Kasumi-1 (cell line): Measurements from ENCODE around the gene NRP2.

Experiments used
- DNase-seq, 2 experiments: peaks; one replicate each; lab custom pipeline; 2025; lab: John Stamatoyannopoulos, UW

NRP2 gene

DNA sequence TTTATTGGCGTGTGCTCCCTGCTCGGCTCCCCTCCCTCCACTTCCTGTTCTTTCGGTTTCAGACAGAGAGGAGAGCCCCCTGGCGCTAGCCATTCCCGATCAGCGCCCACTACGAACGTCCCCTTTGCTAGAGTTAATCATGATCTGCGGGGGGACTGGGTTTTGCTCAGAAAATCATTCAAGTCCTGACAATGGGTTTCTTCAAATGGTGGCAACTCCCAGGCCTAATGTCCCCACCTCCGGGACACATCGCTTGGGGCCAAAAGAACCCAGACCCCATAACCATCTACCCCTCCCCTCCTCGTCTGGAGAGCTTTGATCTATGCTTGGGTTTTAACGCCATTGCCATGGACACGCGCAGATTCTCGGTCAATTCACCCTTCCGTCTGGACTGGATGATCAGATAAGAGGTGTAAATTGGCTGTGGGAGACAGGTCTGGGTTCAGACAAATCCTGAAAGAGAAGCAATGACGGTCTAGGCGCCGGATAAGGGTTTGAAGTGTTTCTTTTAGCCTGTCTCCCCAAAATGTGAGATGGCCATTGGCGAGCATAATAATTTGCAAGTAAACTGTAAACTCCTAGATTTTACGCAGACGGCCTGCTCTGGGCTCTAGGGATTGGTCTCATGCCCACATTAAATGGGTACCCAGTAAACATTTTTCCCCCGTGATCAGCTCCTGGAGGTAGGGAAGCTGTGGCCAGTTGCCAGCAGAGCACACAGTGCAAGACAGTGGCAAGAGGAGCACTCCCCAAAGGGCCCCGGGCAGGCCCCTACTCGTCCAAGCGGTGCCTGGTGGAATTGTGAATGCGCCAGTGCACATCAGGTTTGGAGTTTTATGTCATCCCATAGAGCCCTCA lies 4.7 kb downstream of the NRP2 start:
- no peak for DNase-seq

DNA sequence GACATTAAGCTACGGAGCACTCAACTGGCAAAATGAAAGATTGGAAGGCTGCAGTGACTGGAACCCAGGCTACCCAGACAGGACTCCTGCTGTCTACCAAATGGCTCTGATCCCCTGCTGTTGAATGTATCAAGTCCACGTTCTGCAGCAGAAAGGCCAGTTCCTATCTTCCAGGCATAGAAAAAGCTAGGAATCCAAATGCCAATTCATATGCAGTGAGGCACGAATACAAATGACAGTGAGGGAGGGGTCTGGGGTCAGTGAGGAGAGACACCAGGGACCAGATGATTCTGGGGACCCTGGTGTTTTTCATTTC lies 5.3 kb downstream of the NRP2 start:
- no peak for DNase-seq

DNA sequence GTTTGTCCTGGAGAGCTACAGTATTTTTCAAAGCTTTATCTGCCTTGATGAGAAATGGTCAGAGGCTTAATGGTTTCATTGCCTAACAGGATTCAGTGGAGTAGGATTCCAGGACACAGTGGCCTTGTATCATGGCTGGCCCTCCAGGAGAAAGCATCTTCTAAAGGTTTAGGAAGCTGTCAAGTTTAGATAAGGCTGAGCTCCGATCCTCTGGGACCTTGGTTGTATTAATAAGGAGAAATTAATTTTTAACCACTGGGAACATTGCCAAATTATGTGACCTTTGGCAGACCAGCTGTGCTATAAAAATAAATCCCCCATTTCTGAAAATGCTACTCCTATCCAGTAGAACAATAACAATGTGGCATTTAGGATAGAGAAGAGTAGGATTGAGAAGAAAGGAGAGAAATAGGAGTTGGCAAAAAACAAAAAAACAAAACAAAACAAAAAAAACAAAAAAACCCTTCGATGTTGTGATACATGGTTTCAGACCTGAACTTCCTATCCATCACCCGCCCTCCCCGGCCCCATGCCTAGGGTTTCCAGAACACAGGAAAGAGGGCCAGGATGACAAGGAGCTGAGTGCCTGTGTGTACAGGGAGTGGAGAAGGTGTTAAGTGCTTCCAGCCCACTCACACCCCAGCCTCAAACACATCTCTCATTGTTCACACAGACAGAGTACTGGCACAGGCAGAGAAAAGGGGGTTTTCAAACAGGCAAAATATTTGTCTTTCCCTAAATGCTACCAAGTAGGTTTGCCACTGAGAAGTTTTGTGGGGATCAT lies 6.3 kb downstream of the NRP2 start:
- DNase-seq = no peak

DNA sequence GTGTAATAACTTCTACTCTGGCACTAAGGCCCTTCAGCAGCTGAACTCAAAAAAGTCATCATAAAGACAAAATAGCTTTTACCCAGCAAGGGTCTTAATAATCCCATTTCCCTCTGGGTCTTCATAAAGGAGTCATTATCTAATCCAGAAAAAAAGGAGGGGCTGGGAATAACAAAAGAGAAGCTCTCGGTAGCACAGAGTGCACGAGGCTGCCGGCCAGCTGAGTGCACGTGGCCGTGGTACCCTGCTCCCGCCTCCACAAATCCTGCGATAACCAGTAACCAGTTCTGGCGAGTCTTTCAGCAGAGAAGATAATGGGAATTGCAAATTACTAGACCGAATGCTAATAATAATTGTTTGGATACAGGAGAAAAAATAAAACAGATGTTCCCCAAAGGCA lies 7.5 kb downstream of the NRP2 start:
- DNase-seq = no peak

DNA sequence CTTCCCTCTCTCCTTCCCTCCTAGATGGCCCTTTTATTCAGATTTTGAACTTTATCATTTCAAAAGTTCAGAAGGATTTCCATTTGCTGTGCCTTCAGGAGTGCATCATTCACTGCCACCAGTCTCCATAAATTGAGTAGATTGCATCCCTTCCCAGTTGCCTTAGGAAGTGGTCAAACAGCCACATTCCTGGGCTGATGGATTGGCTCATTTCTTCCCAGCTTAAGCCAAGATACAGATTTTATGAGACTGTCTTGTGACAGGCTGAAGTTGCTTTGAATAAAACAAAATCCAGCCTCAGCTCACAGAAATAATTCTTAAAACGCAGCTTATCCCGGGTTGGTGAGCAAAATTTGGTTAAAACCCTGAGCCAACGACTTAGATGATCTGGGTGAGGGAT lies 9.8 kb downstream of the NRP2 start:
- DNase-seq = no peak

DNA sequence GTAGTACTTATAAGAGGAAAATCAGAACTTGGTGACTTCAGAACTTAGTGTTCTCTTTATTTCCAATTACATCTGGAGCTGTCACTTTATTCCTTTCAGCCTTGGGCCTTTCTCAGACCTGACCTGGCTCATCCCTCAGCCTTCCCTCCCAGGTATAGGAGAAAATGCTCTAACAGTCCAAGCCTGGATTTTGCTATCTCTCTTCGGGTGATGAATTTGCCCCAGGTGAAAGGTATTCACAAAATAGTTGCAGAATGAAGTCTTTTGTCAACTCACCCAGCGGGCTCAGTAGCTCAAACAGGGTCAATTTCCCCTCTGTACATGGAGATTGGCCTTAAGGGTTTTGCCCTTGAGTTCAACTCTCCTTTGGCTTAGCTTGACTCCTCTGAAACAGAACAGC lies 12.0 kb downstream of the NRP2 start:
- DNase-seq = no peak

DNA sequence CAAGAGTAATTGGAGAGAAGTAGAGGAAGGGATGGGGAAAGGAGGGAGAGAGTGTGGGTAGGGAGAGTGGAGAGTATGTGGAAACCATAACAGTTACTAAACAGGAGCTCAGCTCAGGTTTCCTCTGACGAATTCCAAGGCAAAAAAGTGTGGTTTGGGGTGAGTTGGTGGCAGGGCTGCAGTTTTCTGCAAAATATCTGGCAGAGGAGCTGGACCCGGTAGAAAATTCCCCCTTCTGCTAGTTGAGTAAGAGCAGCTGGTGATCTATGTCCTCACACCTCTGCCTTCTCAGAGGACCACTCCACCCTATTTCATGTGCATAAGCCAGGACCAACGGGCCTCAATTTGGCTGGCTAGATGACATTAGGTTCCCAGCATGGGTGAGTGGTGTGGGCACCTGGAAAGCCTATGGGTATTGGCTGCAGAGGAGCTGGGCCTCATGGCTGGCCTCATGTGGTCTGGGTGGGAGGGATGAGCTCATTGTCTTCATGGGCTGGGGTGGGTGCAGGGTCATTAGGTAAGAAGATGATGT lies 13.2 kb downstream of the NRP2 start:
- peak; percentile 4 to 22 for DNase-seq

DNA sequence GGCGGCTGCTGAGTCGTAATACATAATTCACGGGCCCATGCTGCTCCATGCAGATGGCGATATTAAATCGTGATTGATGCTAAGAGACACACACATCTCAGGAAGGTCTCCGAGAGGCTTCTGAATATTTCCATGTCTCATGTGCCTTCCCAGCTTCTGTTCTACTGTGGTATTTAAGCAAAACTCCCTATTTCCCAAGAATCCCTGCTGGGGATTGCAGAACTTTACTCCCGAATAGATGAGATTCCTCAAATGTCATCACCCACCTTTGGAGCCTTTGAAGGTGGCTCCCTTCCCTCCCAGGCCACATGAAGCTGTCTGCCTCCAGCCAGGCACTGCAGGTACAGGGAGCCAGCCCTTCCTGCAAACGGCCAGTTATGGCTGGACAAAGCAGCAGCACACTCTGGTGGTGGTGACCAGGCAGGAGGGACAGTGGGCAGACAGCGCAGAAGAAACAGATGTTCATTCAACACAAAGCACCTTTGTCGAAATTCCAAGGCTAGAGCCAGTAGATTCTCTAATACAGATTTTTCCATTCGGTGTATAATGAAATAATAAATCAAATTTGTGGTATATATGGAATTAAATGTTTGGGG lies 14.1 kb downstream of the NRP2 start:
- no peak for DNase-seq

DNA sequence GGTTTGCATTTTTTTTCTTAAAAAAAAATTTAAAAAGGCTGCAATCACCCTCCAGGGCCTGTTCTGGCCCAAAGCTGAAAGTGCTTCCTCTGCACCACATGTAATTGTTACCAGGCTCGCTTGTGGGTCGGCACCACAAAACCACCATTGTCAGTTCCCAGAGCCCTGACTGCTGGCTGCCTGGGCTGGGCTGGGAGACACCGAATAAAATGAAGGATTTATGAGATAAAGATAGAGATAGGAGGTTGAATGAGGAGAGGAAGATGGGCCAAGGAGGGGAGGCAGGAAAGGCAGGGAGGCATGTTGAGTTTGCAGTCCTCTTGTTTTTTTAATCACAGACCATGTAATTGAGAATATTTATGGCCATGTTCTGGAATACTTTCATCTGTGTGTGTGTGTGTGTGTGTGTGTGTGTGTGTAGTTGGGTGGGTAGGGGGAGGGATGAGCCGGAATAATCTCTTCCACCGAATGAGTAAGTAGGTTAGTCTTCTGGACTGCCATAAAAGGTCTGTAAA lies 14.7 kb downstream of the NRP2 start:
- DNase-seq = no peak

DNA sequence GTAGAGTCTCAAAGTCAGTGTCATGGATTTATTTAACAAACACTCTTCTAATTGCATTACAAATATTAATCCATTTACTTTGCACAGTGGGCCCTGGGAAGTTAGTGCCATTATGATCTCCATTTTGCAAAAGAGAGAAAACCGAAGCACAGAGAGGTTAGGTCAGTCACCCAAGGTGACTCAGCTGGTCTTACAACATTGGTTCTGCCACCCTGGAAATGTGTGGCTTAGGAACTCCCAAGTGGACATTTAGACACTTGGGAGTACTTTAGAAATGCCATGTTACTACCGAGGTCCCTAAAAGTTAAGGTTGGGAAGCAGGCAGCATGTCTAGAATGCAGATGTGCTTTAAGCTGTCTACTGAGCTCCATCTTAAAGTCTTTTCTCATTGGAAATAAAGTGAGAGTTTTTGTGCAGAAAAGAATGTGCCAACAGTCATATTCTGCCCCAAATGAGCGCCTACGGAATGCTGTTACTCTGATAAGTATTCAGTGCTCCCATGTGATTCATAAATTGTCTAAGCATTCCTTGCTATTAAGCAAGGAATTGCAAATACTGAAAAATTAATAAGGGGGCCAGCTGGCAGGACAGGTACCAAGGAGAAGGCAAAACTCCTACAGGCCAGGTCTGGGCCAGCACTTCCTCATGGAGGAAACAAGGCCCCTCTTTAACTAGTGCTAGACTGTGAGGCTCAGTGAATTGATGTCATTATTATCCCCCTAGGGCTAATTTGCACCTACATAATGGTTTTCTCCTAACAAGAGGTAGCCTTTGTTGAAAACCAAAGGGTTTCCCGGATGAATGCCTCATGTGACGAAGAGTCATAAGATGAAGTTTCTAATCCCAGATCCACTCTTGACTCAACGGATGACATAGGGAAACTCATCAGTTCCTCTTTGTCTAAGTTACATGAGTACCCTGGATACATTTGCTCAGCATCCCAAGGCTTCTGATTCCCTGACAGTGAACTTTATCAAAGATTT lies 16.3 kb downstream of the NRP2 start:
- DNase-seq = no peak

DNA sequence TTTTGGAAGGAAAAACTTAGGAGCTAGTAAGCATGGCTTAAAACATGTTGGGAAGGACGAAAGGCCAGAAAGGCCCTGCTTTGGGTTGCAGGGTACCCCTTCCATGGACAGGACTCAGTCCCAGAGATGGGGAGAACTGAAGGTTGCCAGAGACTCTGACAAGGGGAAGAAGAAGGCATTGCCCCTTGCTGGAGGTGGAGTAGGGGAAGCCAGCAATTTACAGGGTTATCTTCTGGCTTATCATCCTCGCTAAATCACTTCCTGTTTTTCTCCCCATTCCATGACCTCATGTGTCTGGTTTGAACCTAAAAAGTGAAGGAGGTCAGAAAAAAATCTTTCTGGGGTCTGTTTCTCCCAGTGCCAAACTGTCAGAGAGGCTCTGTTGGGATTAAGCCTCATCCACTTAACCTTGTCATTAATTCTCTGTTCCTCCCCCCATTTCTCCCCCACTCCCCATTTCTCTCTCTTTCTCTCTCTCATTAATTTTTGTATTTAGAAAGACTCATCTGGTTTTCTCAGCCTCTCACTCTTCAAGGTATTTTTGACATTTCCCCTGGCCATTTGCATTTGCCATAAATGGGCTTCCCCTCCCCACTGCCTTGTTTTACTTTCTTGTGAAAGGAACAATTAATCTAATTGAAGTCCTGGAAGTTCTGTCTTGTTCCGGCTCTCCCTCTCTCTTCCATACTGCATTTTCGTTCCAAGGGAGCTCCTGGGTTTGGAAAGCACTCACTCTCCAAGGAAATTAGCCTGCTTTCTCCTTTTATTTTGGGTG lies 17.4 kb downstream of the NRP2 start:
- DNase-seq = peak in 1 of 2 experiments; percentile 8

DNA sequence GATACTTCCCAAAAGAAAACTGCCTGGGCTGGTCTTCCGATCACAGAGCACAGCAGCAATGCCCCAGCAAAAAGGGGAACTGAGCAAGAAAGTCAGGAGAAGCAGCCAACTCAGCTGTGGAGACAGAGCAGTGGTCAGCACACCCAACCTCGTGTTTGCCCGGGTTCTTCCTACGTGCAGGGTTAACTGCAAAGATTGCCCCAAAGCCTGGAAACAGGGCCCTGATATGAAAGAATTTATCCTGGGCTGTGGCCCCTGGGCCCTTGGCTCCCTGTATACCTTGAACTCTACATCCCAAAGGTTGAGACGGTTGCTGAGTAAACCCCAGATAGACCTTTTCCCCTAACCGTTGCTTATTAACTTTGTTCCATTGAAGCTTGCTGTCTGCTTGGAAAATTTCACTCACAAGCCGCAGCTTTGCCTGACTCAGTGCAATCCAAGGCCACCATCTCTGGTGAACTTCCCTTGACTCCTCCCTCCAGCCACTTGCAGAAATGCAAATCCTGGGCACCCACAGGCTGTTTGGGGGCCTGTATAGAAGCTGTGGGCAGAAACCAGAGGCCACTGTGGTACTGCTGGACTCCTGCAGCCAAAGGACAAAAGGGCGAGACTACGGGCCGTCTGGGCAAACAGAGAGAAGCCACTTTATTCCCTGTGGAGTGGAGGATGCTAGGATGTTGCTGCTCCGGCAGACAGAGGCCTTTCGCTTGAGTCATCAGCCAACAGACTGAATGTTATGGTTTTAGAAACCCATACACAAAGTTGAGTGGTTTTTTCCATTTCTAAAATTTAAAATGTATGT lies 18.2 kb downstream of the NRP2 start:
- DNase-seq = peak; percentile 23 to 27

DNA sequence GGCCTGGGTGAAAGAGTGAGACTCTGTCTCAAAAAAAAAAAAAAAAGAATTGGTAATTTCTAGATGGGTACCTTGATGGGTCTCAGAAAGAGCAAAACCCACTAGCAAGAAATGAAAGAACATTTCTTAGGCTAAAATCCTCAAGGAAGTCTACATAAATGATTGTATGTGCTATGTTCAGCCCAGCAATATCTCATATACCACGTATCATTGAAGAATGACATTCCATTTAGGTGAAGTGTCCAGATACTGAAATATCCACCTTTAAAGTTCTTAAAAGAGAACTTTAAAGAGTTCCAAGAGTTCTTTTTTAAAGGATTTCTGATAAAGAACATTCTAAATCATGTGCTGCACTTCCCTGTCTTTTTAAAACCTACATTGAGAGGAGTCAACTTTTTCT lies 19.2 kb downstream of the NRP2 start:
- no peak for DNase-seq

DNA sequence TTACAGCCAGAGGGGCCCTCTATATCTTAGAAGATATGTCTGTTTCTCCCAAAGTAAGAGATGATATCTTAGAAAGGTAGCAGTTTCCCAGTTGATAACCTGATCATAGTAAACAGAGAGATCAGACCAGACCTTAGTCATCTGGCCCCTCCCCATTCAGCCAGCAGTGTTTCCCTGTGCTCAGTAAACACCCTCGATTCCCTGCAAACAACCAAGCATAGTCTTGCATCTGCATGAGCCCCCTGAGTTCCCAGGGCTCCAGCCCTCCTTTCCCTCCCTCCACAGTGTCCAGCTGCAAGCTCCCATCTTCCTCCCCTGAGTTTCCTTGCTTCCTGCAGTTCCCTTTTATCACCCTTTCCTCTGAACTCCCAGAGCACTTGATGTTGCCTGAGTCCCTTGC lies 20.3 kb downstream of the NRP2 start:
- DNase-seq = no peak

DNA sequence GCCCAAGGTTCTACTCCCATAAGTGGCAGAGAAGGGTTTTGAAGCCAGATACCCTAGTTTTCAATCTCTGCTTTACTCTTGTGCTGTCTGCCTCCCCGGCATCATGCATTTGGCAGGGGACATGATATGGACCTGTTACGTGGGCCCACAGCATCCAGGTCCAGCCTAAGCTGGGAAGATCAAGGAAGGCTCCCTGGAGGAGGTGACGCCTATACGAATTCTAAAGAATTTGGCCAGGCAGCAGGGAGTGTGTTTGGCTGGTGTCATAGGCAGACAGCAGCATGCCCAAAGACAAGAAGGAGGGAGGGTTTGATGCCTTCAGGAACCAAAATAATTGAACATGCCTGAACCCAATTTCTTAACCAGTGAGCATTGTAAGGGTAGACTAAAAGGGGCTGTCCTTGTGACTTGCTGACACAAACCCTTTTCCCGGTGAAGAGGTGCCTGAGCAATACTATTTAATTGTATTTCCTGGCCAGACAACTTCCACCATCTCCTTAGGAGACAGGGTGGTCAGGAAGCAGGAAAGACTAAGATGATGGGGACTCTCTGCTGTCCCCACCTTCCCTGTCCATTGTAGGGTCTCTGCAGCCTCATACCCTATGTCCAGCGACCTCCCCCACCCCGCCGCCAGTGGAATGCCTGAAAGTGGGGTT lies 21.3 kb downstream of the NRP2 start:
- no peak for DNase-seq

DNA sequence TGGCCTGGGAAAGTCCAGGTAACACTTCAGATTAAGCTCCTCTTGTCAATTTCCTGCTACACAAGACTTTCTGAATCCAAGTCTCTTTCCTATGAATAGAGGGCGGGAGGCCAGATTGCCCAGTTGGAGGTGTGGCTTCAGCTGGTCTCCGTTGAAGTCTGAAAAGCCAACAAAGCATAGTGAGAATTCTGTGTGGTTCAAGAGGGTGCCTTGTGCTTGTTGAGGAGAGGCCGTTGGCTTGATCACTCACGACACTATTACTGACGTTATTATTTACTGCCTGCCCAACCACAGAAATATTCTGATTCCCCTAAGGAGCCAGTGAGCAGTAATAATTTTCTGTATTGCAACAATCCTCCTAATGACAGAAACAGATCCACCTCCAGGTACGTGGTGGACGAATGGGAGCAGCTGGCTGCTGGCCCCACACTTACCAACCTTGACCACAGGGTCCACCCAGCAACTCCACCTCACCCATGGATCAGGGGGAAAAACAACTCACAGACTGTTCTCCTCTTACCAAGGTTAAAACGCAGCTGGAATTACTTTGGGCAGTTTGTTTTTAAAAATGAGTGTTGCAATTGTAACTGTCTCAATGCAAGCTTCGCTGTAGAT lies 21.9 kb downstream of the NRP2 start:
- DNase-seq = no peak

DNA sequence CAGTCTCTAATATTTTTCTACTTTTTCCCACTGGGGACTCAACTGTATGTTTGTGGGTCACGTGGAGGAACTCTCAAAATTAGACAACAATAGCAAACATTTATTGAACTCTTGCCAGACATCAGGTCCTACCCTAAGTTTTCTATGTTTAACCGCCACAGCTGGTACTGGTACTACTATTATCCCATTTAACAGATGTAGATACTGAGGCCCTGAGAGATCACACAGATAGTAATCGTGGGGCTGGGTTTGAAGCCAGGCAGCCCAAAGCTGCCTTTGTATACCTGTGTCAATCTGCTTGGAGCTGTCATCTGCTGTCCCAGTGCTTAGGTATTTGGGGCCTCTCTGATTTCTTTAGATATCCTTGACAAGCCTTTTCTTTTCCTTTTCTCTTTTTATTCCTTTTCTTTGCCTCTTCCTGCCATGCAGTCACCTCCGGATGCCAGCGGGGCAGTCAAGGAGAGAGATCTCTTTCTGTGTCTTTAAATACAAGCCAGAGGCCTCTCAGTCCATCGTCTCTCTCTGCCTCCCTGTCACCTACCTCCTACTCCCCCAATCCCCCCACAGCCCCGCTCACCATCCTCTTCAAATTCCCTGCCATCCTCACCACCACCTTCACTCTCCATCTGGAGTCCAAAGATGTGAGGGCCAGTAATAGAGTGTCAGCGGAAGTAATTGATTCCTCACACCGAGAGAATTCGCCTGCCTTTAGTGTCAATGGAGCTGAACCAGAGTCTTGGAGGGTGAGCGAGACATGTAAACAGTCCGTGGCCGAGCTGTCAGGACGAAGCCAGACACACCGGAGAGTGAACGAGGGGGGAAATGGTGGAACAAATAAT lies 23.4 kb downstream of the NRP2 start:
- DNase-seq = no peak
